HCT116 (cell line): ENCODE results near the gene NDOR1. TPM values are rescaled to one million over a fixed set of nuclear protein-coding genes. Genes with fewer than 3 reads are reported as not detected.

ENCODE experiments used
- ATAC-seq: fragments of 200-7000 bp; cut with Tn5 transposase; 2 replicates; pipeline ENCODE4 v1.9.1; 2020; ENCODE audit warnings: mild to moderate bottlenecking, moderate library complexity
- BruUV-seq: library from RNA; stranded (reverse); fragments of 400-500 nt; replicated peaks from 2 replicates; lab custom pipeline; 2021; lab: Mats Ljungman, UMichigan
- CTCF ChIA-PET: fragments of 300-600 bp; sonication (Branson Sonifier 250); formaldehyde crosslinking; loops from one replicate; lab custom pipeline; 2021; ENCODE audit warnings: antibody characterized with exemption; lab: Charles Lee
- POLR2A ChIA-PET: fragments of 300-600, 350-600 bp; sonication (Branson Sonifier 250); formaldehyde crosslinking; loops from one replicate; lab custom pipeline; 2021; ENCODE audit warnings: antibody characterized with exemption; lab: Charles Lee
- RAD21 ChIA-PET, 2 experiments: fragments of 300-600 bp; sonication (Branson Sonifier 250); formaldehyde crosslinking; loops; one replicate each; lab custom pipeline; 2023; ENCODE audit warnings: low total read pairs in 2 of 2; ENCODE audit not compliant: uncharacterized antibody in 2 of 2, unreplicated experiment in 2 of 2, low non-redundant PET in 1 of 2; lab: Charles Lee
- DNase-seq: peaks from one replicate; pipeline ENCODE4 v3.0.0-alpha.2; 2010; ENCODE audit warnings: low read depth, low spot score
- H2AFZ ChIP-seq: fragments of 200-600 bp; shearing (Covaris generic), sonication (generic); 2 replicates; pipeline ENCODE4 v1.6.1; 2017; ENCODE audit warnings: low read depth, mixed run types, mixed read lengths, antibody characterized with exemption, low read length; ENCODE audit not compliant: poor library complexity, severe bottlenecking
- H3K27ac ChIP-seq: 2 replicates; pipeline ENCODE4 v1.5.1; 2012; ENCODE audit warnings: low read depth, low read length
- H3K27me3 ChIP-seq: fragments of 200-600 bp; sonication (generic); 2 replicates; pipeline ENCODE4 v1.6.1; 2016; ENCODE audit warnings: mixed run types, low read length, mixed read lengths; ENCODE audit not compliant: insufficient read depth
- H3K36me3 ChIP-seq, 2 experiments: fragments of 200-500 bp in 1 of 2; fragments of 200-600 bp in 1 of 2; sonication (Bioruptor generic) in 1 of 2; sonication (generic) in 1 of 2; 2 replicates each; pipeline versions ENCODE4 v1.5.1 to v1.6.1; 2014 to 2016; ENCODE audit warnings: low read length in 2 of 2, inconsistent platforms in 1 of 2, mixed read lengths in 1 of 2, mixed run types in 1 of 2; ENCODE audit not compliant: insufficient read depth in 2 of 2, control insufficient read depth in 1 of 2
- H3K4me1 ChIP-seq, 2 experiments: fragments of 200-600 bp in 1 of 2; sonication (generic) in 1 of 2; 2 replicates each; pipeline versions ENCODE4 v1.5.1 to v1.6.1; 2012 to 2017; ENCODE audit warnings: low read length in 2 of 2, inconsistent platforms in 1 of 2, mild to moderate bottlenecking in 1 of 2, mixed read lengths in 1 of 2, mixed run types in 1 of 2, moderate library complexity in 1 of 2; ENCODE audit not compliant: insufficient read depth in 2 of 2, control insufficient read depth in 1 of 2
- H3K4me2 ChIP-seq: fragments of 200-600 bp; sonication (generic); 2 replicates; pipeline ENCODE4 v1.6.1; 2017; ENCODE audit warnings: mixed run types, low read length, mixed read lengths
- H3K4me3 ChIP-seq, 2 experiments: fragments of 200-600 bp in 1 of 2; sonication (generic) in 1 of 2; replicated peaks in 1 of 2; 2 replicates each; pipeline ENCODE4 v1.5.1; 2011 to 2016; ENCODE audit warnings: low read length in 2 of 2, control low read depth in 1 of 2, low read depth in 1 of 2, mild to moderate bottlenecking in 1 of 2, mixed read lengths in 1 of 2, mixed run types in 1 of 2
- H3K79me2 ChIP-seq: fragments of 200-600 bp; sonication (generic); 2 replicates; pipeline ENCODE4 v1.6.1; 2017; ENCODE audit warnings: mild to moderate bottlenecking, mixed run types, low read length, moderate library complexity, mixed read lengths; ENCODE audit not compliant: insufficient read depth
- H3K9ac ChIP-seq: fragments of 200-600 bp; sonication (generic); 2 replicates; pipeline ENCODE4 v1.6.1; 2016; ENCODE audit warnings: low read length, mixed read lengths
- H3K9me2 ChIP-seq: fragments of 200-600 bp; sonication (generic), shearing (Covaris generic); 2 replicates; pipeline ENCODE4 v1.6.1; 2017; ENCODE audit warnings: mixed run types, mild to moderate bottlenecking, moderate library complexity; ENCODE audit not compliant: insufficient read depth
- H3K9me3 ChIP-seq, 2 experiments: fragments of 200-500 bp in 1 of 2; fragments of 200-600 bp in 1 of 2; sonication (Bioruptor generic) in 1 of 2; sonication (generic) in 1 of 2; 2 replicates each; pipeline ENCODE4 v1.6.1; 2014 to 2017; ENCODE audit warnings: low read length in 2 of 2, mixed read lengths in 2 of 2, inconsistent platforms in 1 of 2, low read depth in 1 of 2, mild to moderate bottlenecking in 1 of 2, mixed run types in 1 of 2, moderate library complexity in 1 of 2; ENCODE audit not compliant: control insufficient read depth in 1 of 2, insufficient read depth in 1 of 2
- H4K20me1 ChIP-seq: fragments of 200-600 bp; sonication (generic), shearing (Covaris generic); 2 replicates; pipeline ENCODE4 v1.6.1; 2017; ENCODE audit warnings: mixed run types, mild to moderate bottlenecking, moderate library complexity; ENCODE audit not compliant: insufficient read depth
- CBX3 ChIP-seq: IDR thresholded peaks from 2 replicates; pipeline ENCODE4 v1.6.1; 2012; ENCODE audit warnings: low read depth
- CEBPB ChIP-seq: IDR thresholded peaks from 2 replicates; pipeline ENCODE4 v1.6.1; 2012; ENCODE audit warnings: low read depth
- EGR1 ChIP-seq: IDR thresholded peaks from 2 replicates; pipeline ENCODE4 v1.6.1; 2012; ENCODE audit warnings: low read depth
- EZH2phosphoT487 ChIP-seq: fragments of 200-600 bp; IDR thresholded peaks from 2 replicates; pipeline ENCODE4 v1.6.1; 2018; ENCODE audit warnings: antibody characterized with exemption, borderline replicate concordance
- FOSL1 ChIP-seq: IDR thresholded peaks from 2 replicates; pipeline ENCODE4 v1.6.1; 2012; ENCODE audit warnings: low read depth
- POLR2A ChIP-seq: IDR thresholded peaks from 2 replicates; pipeline ENCODE4 v1.7.0; 2011; ENCODE audit warnings: borderline replicate concordance; ENCODE audit not compliant: insufficient read depth, insufficient read length; ENCODE audit errors: extremely low read depth
- POLR2AphosphoS5 ChIP-seq: IDR thresholded peaks from 2 replicates; pipeline ENCODE4 v1.6.1; 2011; ENCODE audit warnings: mild to moderate bottlenecking, low read depth, low read length, moderate library complexity
- RAD21 ChIP-seq: IDR thresholded peaks from 2 replicates; pipeline ENCODE4 v1.6.1; 2012; ENCODE audit warnings: low read depth, mild to moderate bottlenecking
- REST ChIP-seq: IDR thresholded peaks from 2 replicates; pipeline ENCODE4 v1.6.1; 2012; ENCODE audit warnings: low read depth
- SP1 ChIP-seq: IDR thresholded peaks from 2 replicates; pipeline ENCODE4 v1.6.1; 2012; ENCODE audit warnings: low read depth
- SRF ChIP-seq: IDR thresholded peaks from 2 replicates; pipeline ENCODE4 v1.6.1; 2012; ENCODE audit warnings: low read depth
- TCF7L2 ChIP-seq: IDR thresholded peaks from 2 replicates; pipeline ENCODE4 v1.7.0; 2011; ENCODE audit warnings: borderline replicate concordance, inconsistent platforms; ENCODE audit not compliant: insufficient read depth, insufficient read length; ENCODE audit errors: extremely low read depth
- YY1 ChIP-seq: IDR thresholded peaks from 2 replicates; pipeline ENCODE4 v1.6.1; 2011; ENCODE audit warnings: low read length, low read depth, moderate library complexity, mild to moderate bottlenecking; ENCODE audit not compliant: insufficient replicate concordance; ENCODE audit errors: extremely low read depth
- ZFX ChIP-seq: fragments of 450-650 bp; IDR thresholded peaks from 2 replicates; pipeline ENCODE4 v1.6.1; 2017
- intact Hi-C: fragments of 100-400 bp; cut with micrococcal nuclease; formaldehyde crosslinking; loops from 2 replicates; pipeline ENCODE4 v1.10.0; 2022
- total RNA-seq: library from RNA; stranded (reverse); gene quantifications from one replicate; pipeline ENCODE4 v1.2.1, GENCODE V29; 2021; ENCODE audit not compliant: unreplicated experiment
- TF ChIP-seq, protein P1 (sequence below): IDR thresholded peaks from 2 replicates; pipeline ENCODE4 v1.6.1; 2011; ENCODE audit warnings: mild to moderate bottlenecking, low read length, moderate library complexity; ENCODE audit not compliant: insufficient replicate concordance; ENCODE audit errors: extremely low read depth
- TF ChIP-seq, protein P2 (sequence below): IDR thresholded peaks from 2 replicates; pipeline ENCODE4 v1.6.1; 2012
- TF ChIP-seq, protein P3 (sequence below): IDR thresholded peaks from 2 replicates; pipeline ENCODE4 v1.6.1; 2012

NDOR1 gene
- total RNA-seq, 1 experiment from 2014 or later, result 28.4 TPM

DNA sequence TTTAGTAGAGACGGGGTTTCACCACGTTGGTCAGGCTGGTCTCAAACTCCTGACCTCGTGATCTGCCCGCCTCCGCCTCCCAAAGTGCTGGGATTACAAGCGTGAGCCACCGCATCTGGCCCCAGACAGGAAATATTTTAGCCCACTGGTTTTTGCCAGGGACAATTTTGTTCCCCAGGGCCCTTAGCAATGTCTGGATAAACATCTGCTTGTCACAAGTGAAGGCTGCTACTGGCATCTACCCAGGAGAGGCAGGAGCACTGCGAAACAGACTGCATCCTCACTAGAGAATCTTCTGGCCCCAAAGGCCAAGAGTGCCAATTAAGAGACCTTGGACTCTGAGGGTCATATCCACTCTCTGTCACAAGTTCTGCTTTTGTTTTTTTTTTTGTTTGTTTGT lies 2.5 kb upstream of the NDOR1 start:
- H3K4me1 ChIP-seq, result peaks cover 36 to 54% of the 10 kb centered on the region in 2 experiments
- H3K27ac ChIP-seq, result no peak overlapping the region
- H3K36me3 ChIP-seq, result peaks cover 0 to 6% of the 10 kb centered on the region in 2 experiments; a peak in 2 of 4 replicates
- peaks cover 65% of the 10 kb centered on the region for H3K79me2 ChIP-seq
- TF ChIP-seq, protein P1, sequence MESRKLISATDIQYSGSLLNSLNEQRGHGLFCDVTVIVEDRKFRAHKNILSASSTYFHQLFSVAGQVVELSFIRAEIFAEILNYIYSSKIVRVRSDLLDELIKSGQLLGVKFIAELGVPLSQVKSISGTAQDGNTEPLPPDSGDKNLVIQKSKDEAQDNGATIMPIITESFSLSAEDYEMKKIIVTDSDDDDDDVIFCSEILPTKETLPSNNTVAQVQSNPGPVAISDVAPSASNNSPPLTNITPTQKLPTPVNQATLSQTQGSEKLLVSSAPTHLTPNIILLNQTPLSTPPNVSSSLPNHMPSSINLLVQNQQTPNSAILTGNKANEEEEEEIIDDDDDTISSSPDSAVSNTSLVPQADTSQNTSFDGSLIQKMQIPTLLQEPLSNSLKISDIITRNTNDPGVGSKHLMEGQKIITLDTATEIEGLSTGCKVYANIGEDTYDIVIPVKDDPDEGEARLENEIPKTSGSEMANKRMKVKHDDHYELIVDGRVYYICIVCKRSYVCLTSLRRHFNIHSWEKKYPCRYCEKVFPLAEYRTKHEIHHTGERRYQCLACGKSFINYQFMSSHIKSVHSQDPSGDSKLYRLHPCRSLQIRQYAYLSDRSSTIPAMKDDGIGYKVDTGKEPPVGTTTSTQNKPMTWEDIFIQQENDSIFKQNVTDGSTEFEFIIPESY, result no peak
- no peak for TF ChIP-seq POLR2A
- TF ChIP-seq ZFX, result no peak
- TF ChIP-seq, protein P2, sequence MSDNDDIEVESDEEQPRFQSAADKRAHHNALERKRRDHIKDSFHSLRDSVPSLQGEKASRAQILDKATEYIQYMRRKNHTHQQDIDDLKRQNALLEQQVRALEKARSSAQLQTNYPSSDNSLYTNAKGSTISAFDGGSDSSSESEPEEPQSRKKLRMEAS, result no peak
- no peak for TF ChIP-seq EGR1
- TF ChIP-seq YY1, result no peak
- no peak for TF ChIP-seq REST
- TF ChIP-seq CEBPB, result no peak
- TF ChIP-seq CBX3, result no peak
- no peak for TF ChIP-seq TCF7L2
- TF ChIP-seq RAD21, result no peak
- TF ChIP-seq, protein P3, sequence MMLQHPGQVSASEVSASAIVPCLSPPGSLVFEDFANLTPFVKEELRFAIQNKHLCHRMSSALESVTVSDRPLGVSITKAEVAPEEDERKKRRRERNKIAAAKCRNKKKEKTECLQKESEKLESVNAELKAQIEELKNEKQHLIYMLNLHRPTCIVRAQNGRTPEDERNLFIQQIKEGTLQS, result no peak
- no peak for TF ChIP-seq EZH2phosphoT487
- TF ChIP-seq SRF, result no peak
- TF ChIP-seq SP1, result no peak
- no peak for TF ChIP-seq FOSL1
- TF ChIP-seq POLR2AphosphoS5, result no peak
- H3K9me3 ChIP-seq, result no peaks in the 10 kb centered on the region
- H4K20me1 ChIP-seq, result no peaks in the 10 kb centered on the region
- intact Hi-C loops, result no loop called here
- no peaks in the 10 kb centered on the region for H3K9me2 ChIP-seq
- no peak overlapping the region for H2AFZ ChIP-seq
- POLR2A ChIA-PET, result interaction anchor here (1.1 kb wide), 1 partner anchor 11 kb away, joined by 4 read pairs; no protein-coding TSS in a partner anchor
- ATAC-seq, result no peak
- no peaks in the 10 kb centered on the region for H3K27me3 ChIP-seq
- H3K4me3 ChIP-seq, result no peak overlapping the region
- DNase-seq, result no peak
- BruUV-seq, result no TSS peak
- no peak overlapping the region for H3K9ac ChIP-seq
- CTCF ChIA-PET, result no interaction called here
- no peak overlapping the region for H3K4me2 ChIP-seq
- RAD21 ChIA-PET, result no interaction called here
